ENCODE data around the gene TP53.
"Not testable (repeated sequence)": the region's sequence is repeated elsewhere in the genome, so short reads cannot be mapped to it uniquely, and the experiment has no call there.

The TP53 gene

DNA sequence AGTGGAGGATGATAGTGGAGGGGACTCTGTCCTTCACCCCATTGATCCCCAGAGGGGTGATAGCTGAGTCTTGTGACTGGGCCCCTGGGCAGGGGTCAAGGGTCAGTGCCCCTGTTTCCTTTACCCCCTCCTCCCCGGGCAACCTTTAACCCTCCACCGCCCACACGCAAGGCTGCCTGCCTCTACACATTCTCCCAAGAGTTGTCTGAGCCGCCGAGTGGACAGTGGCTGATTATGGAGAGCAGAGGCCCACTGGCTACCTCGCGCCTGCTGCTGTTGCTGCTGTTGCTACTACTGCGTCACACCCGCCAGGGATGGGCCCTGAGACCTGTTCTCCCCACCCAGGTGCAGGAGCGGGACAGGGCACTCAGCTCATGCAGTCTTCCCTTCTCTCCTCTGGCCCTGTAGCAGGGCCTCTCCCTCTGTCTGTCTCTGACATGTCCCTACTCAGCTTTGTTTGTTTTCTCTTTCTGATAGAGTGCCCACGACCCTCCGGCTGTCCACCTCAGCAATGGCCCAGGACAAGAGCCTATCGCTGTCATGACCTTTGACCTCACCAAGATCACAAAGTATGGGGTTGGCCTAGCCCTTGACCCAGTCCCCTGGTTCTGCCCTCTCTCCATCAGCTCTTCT lies 57.2 kb downstream of the TP53 start, which contains the start of gene SHBG:
Gene SHBG, plus strand, starts transcription at position 197 of the 633 bp plus-strand sequence. Its CDS starts 38 bp downstream, at position 235.
- no peak for DNase-seq

DNA sequence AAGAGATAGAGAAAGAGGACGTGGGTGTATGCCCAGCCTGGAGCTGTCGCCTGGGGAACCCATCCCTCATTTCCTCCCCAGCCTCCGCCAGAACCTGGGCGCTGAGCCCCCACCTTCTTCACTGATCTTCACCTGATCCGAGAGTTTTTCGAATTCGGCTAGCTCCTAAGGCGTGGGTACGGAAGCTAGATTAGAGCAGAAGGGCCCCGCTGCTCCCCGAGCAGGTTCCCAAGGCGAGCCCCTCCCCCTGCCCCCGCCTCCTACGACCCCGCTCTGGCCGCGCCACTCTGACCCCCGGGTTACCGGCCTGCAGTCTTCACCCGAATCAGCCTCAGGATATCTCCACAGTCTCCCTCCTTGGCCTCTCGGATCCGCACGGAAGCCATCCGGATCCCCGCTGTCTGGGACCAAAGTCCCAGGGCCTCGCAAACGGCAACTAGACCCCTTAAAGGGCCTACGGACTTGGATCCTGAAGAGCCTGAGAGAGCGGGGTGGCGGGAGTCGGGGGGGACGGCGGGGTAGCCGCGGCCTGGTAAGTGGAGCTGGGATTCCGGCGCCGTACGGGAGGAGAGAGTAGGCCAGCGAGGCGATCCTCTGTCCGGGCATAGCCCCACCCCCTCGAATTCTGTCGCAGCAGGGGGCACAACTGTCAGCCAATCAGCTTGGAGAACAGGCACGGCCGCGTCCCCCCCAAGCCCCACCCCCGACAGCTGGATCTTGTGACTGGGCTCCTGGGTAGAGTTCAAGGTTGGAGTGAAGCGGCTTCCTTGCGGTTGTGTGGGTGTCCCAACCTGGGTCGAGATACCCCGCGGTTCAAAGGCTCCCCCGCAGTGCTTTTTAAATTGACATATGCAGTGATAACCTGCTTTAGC lies 59.8 kb downstream of the TP53 start, which contains the start of gene SAT2:
Gene SAT2, minus strand, starts transcription at position 572 of the 872 bp plus-strand sequence. Its CDS starts 186 bp downstream, at position 386.
- DNase-seq: peak; percentile 90

DNA sequence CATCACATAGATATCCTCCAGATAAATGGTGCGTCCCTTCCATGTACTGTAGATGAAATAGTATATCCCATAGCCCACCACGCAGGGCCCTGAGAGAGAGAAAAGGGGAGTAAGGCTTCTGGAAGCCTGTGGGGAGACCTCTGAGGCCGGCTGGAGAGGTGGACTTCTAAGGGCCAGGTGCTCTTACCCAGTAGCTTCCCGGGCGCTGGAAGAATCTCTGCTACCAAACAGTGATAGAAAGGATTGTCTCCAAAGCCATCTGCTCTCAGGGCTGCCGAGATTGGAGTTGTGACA lies 60.4 kb downstream of the TP53 start:
- no peak for DNase-seq

DNA sequence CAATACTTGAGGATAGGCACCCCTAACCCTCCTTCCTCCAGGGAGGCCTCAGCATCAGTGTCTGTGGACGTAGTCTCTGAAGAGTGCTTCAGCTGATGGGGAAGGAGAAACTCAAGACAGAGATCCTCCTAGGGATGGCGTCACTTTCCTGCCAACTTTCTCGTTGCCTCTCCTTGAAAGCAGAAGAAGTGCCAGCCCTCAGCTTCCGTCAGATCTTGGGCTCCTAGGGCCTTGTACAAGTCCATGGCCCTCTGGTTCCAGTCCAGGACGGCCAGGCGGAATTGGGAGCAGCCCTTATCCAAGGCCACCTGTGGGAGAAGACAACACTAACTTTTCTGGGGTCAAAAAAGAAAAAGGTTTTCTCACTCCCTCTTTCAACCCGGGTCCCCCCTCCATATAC lies 61.0 kb downstream of the TP53 start:
- no peak for DNase-seq

DNA sequence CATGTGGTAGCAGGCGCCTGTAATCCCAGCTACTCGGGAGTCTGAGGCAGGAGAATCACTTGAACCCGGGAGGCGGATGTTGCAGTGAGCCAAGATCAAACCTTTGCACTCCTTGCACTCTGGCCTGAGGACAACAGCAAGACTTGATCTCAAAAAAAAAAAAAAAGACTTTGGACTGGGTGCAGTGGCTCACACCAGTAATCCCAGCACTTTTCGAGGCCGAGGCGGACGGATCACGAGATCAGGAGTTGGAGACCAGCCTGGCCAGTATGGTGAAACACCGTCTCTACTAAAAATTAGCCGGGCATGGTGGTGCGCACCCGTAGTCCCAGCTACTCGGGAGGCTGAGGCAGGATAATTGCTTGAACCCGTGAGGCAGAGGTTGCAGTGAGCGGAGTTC lies 61.5 kb downstream of the TP53 start:
- DNase-seq: not testable (repeated sequence)

DNA sequence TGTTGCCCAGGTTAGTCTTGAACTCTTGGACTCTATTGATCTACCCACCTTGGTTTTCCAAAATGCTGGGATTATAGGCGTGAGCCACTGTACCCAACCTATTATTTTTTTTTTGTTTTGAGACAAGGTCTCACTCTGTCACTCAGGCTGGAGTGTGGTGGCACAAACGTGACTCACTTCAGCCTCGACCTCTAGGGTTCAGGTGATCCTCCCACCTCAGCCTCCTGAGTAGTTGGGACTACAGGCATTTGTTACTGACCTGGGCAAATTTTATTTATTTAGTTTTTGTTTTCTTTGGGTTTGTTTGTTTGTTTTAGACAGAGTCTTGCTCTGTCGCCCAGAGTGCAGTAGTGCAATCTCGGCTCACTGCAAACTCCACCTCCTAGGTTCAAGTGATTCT lies 63.6 kb downstream of the TP53 start:
- DNase-seq: no peak

DNA sequence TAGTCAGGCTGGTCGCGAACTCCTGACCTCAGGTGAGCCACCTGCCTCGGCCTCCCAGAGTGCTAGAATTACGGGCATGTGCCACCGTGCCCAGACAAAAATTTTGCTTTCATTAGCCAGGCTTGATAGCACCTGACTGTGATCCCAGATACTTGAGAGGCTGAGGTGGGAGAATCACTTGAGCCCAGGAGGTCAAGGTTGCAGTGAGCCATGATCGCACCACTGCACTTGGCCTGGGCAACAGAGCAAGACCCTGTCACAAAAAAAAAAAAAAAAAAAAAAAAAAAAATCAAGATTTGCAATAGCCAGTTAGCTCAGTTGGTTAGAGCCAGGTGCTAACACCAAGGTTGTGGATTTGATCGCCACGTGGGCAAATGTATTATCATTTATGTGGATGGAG lies 66.5 kb downstream of the TP53 start:
- DNase-seq: no peak

DNA sequence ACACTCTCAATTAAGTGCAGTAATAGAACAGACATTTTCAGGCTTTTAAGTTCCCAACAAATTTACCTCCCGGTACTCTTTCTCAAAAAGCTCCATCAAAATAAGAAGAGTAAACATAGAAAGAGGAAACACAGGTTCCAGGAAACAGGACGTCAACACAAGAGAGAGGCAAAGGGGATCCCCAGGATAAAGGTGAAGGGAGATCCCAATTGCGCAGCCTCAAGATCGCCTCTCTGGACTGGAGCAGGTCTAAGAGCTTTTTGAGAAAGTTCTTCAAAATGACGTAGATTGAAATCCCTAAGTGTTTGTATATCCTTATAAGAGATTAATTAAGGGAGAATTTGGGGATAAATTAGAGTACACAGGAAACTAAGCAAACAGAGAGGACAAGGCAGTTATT lies 68.7 kb downstream of the TP53 start:
- DNase-seq: no peak

Data from 8988T (cell line).